Endodermal cell (in vitro differentiated cells): Measurements from ENCODE around the gene CCDC122. TPM values are rescaled to one million over a fixed set of nuclear protein-coding genes. Genes with fewer than 3 reads are reported as not detected.

ENCODE experiments used
- DNase-seq: peaks from one replicate; pipeline ENCODE4 v3.0.0-alpha.2; 2017
- H3K27ac ChIP-seq: 2 replicates; pipeline ENCODE4 v1.5.1; 2013; ENCODE audit warnings: mild to moderate bottlenecking, low read depth, low read length, moderate library complexity
- H3K27me3 ChIP-seq: 2 replicates; pipeline ENCODE4 v1.6.1; 2013; ENCODE audit warnings: mild to moderate bottlenecking, low read length, moderate library complexity; ENCODE audit not compliant: insufficient read depth, control insufficient read depth, poor library complexity, severe bottlenecking
- H3K36me3 ChIP-seq: 2 replicates; pipeline ENCODE4 v1.7.0; 2013; ENCODE audit warnings: mild to moderate bottlenecking, low read length, moderate library complexity; ENCODE audit not compliant: control insufficient read depth, insufficient read depth
- H3K4me1 ChIP-seq: one replicate; pipeline ENCODE4 v1.7.0; 2013; ENCODE audit warnings: low read length; ENCODE audit not compliant: control insufficient read depth, insufficient read depth
- H3K4me3 ChIP-seq: 2 replicates; pipeline ENCODE4 v1.5.1; 2013; ENCODE audit warnings: mild to moderate bottlenecking, low read length, moderate library complexity
- H3K9ac ChIP-seq: 2 replicates; pipeline ENCODE4 v1.6.1; 2013; ENCODE audit warnings: mild to moderate bottlenecking, low read length, moderate library complexity; ENCODE audit not compliant: poor library complexity, severe bottlenecking; ENCODE audit errors: extremely low read depth
- H3K9me3 ChIP-seq: 2 replicates; pipeline ENCODE4 v1.6.1; 2013; ENCODE audit warnings: mild to moderate bottlenecking, low read length, moderate library complexity; ENCODE audit not compliant: control insufficient read depth
- H3K27ac Mint-ChIP-seq: 2 replicates; pipeline ENCODE4 v1.8.0; 2020; ENCODE audit warnings: mixed read lengths
- H3K27me3 Mint-ChIP-seq: 2 replicates; pipeline ENCODE4 v1.8.0; 2021; ENCODE audit warnings: mild to moderate bottlenecking, mixed read lengths; ENCODE audit not compliant: insufficient read depth
- H3K36me3 Mint-ChIP-seq: 2 replicates; pipeline ENCODE4 v1.8.0; 2020; ENCODE audit warnings: low read depth, mixed read lengths
- H3K4me1 Mint-ChIP-seq: 2 replicates; pipeline ENCODE4 v1.8.0; 2020; ENCODE audit warnings: mixed read lengths
- H3K4me3 Mint-ChIP-seq: 2 replicates; pipeline ENCODE4 v1.8.0; 2020; ENCODE audit warnings: mild to moderate bottlenecking, moderate library complexity, mixed read lengths
- H3K9me3 Mint-ChIP-seq: 2 replicates; pipeline ENCODE4 v1.8.0; 2020; ENCODE audit warnings: mild to moderate bottlenecking, mixed read lengths
- WGBS, 2 experiments: methylation state at CpG; one replicate each; pipeline versions ENCODE4 v1.1.5 to v1.1.7; 2013; ENCODE audit warnings: missing lambda C conversion rate in 2 of 2, mixed read lengths in 1 of 2; ENCODE audit not compliant: insufficient coverage in 1 of 2, insufficient read length in 1 of 2; 5-methylcytosine and 5-hydroxymethylcytosine counted together
- total RNA-seq, 2 donors: library from RNA; stranded (reverse); fragmentation: NEBNext Ultra II Directional in 1 of 2; extraction: Animal tissue kit (Norgen Biotek cat#: 25700) in 1 of 2; gene quantifications; 2 replicates in 1 of 2; 3 replicates in 1 of 2; pipeline ENCODE4 v1.2.1, GENCODE V29; 2021
- TF ChIP-seq, protein P1 (sequence below): fragments of 200-600 bp; sonication (generic); conservative IDR thresholded peaks from 2 replicates; pipeline ENCODE4 v1.5.0; 2021; ENCODE audit warnings: antibody characterized with exemption, mild to moderate bottlenecking

Gene CCDC122
- total RNA-seq, 2 donors from 2014 or later = 10.2 to 11.5 TPM

DNA sequence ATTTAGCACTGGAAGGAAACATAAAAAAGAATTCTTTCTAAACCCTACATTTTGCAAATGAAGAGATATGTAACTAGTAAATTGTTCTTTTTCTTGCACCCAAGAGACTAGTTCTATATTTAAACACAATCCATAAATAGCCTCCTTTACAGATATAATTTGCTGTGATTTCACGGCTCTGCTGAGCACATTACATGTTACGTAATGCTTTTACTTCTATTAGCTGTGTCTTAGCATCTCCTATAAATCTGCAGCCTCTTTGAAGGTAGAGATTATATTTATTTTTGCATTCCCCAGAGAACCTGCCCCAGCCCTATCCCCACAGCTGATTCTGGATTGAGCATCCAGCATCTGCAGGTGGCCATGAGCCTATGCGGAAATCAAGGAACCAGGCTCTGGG, 32.3 kb upstream of the CCDC122 start:
- no peak overlapping the region for H3K4me3 ChIP-seq
- H3K27ac ChIP-seq = no peak overlapping the region

DNA sequence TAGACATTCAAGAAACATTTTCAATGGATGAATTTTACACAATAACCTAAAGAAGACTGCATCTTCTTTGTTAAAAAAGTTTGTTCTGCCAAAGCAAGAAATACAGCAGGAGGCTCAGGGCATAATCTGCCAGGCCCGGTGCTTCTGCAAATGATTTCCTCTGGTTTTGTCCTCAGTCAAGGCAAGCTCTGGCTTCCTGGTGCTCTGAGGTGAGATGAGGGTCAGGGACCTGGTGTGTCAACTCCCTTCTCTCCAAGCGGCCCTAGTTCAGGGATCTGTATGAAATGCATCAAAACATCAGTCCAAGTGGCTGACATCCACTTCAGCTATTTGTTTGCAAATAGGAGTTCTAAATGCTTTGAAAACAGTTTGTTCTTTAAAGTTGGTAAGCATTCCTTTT, 31.7 kb upstream of the CCDC122 start:
- no peaks in the 10 kb centered on the region for H3K9me3 ChIP-seq
- no peaks in the 10 kb centered on the region for H3K27me3 ChIP-seq
- TF ChIP-seq, protein P1, sequence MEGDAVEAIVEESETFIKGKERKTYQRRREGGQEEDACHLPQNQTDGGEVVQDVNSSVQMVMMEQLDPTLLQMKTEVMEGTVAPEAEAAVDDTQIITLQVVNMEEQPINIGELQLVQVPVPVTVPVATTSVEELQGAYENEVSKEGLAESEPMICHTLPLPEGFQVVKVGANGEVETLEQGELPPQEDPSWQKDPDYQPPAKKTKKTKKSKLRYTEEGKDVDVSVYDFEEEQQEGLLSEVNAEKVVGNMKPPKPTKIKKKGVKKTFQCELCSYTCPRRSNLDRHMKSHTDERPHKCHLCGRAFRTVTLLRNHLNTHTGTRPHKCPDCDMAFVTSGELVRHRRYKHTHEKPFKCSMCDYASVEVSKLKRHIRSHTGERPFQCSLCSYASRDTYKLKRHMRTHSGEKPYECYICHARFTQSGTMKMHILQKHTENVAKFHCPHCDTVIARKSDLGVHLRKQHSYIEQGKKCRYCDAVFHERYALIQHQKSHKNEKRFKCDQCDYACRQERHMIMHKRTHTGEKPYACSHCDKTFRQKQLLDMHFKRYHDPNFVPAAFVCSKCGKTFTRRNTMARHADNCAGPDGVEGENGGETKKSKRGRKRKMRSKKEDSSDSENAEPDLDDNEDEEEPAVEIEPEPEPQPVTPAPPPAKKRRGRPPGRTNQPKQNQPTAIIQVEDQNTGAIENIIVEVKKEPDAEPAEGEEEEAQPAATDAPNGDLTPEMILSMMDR = no peak
- 57 to 84% methylated on average over 1 to 2 of the region's 2 CpGs for WGBS, 2 experiments
- no peak overlapping the region for H3K4me3 Mint-ChIP-seq
- H3K9ac ChIP-seq = no peak overlapping the region
- no peaks in the 10 kb centered on the region for H3K9me3 Mint-ChIP-seq
- H3K36me3 Mint-ChIP-seq = no peaks in the 10 kb centered on the region
- H3K27ac ChIP-seq = no peak overlapping the region
- no peaks in the 10 kb centered on the region for H3K4me1 ChIP-seq
- no peak for DNase-seq
- H3K4me3 ChIP-seq = no peak overlapping the region
- no peaks in the 10 kb centered on the region for H3K27me3 Mint-ChIP-seq
- H3K27ac Mint-ChIP-seq = no peak overlapping the region
- no peaks in the 10 kb centered on the region for H3K36me3 ChIP-seq
- no peaks in the 10 kb centered on the region for H3K4me1 Mint-ChIP-seq

More for the DNA sequence above, 32.3 kb upstream of the CCDC122 start:
- H3K4me3 Mint-ChIP-seq = no peak overlapping the region
- H3K4me1 Mint-ChIP-seq = no peaks in the 10 kb centered on the region
- no peaks in the 10 kb centered on the region for H3K36me3 Mint-ChIP-seq
- no peaks in the 10 kb centered on the region for H3K9me3 Mint-ChIP-seq
- Histone ChIP-seq H3K36me3 (no peaks in the 10 kb centered on the region), H3K4me1 (no peaks in the 10 kb centered on the region), H3K9ac (no peak overlapping the region), H3K27me3 (no peaks in the 10 kb centered on the region), H3K9me3 (no peaks in the 10 kb centered on the region)
- no peaks in the 10 kb centered on the region for H3K27me3 Mint-ChIP-seq
- no peak for DNase-seq
- TF ChIP-seq, protein P1 = no peak
- H3K27ac Mint-ChIP-seq = no peak overlapping the region
- 92% methylated on average over 3 of the region's 3 CpGs; no CpG with 5 or more reads in 1 of the 2 experiments for WGBS, 2 experiments

DNA sequence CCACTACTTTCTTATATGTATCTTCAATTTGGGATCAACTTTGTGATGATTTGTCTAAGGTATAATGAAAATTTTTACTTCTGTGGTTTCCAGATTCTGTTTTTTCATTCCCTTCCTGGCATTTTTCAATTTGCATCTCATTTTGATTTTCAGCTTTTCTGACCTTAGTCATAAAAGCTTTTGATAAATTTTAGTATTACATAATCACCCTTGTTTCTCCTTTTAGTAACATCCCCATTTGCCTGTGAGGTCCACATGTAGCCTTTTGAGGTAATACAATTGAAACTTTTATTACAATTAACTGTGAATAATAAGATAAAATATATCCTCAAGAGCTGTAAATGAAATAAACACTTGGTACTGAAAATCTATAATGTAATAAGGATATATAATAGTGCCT, 31.3 kb upstream of the CCDC122 start:
- Mint-ChIP-seq H3K4me3 (no peak overlapping the region), H3K4me1 (no peaks in the 10 kb centered on the region), H3K27me3 (no peaks in the 10 kb centered on the region), H3K36me3 (no peaks in the 10 kb centered on the region), H3K27ac (no peak overlapping the region), H3K9me3 (no peaks in the 10 kb centered on the region)
- Histone ChIP-seq H3K36me3 (no peaks in the 10 kb centered on the region), H3K27me3 (no peaks in the 10 kb centered on the region), H3K9me3 (no peaks in the 10 kb centered on the region), H3K9ac (no peak overlapping the region), H3K4me1 (no peaks in the 10 kb centered on the region), H3K27ac (no peak overlapping the region), H3K4me3 (no peak overlapping the region)
- no peak for DNase-seq
- TF ChIP-seq, protein P1 = no peak
